ENCODE results near the gene APOLD1. TPM values are rescaled to one million over a fixed set of nuclear protein-coding genes. Genes with fewer than 3 reads are reported as not detected.
"Not testable (repeated sequence)": the region's sequence is repeated elsewhere in the genome, so short reads cannot be mapped to it uniquely, and the experiment has no call there.

APOLD1 gene
- total RNA-seq, 2 donors from 2014 or later, result 10.1 to 23.4 TPM

DNA sequence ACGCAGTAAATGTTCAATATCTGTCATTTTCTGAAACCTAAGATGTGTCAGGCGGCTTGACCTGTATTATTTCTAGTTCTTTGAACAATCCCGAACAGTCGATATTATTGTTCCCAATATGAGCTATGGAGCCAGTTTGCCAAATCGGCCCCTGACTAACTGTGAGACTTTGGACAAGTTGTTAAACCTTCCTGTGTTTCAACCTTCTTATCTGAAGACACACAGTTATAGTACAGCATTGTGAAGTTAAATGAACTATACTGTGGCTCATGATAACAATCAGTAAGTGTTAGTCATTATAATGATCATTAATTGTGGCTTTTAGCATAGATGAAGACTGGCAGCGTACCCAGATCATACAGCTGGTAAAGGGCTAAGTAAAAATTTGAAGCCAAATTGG lies 51.1 kb downstream of the APOLD1 start:
- no peak overlapping the region for H3K4me3 ChIP-seq
- no peak overlapping the region for H3K27ac ChIP-seq
- H3K27me3 ChIP-seq, result no peaks in the 10 kb centered on the region
- H3K9me3 ChIP-seq, result no peaks in the 10 kb centered on the region
- H3K4me1 ChIP-seq, result no peaks in the 10 kb centered on the region
- no peak for DNase-seq
- intact Hi-C loops (cut with DNase I), result no loop called here
- no peak for TF ChIP-seq POLR2A (IDR thresholded peaks at IDR 0.05)
- TF ChIP-seq CTCF (IDR thresholded peaks at IDR 0.05), result no peak
- peaks cover 0 to 3% of the 10 kb centered on the region in 2 donors for H3K36me3 ChIP-seq (replicated peaks in 1 of 2; ENCODE audit: insufficient read depth in 1 of 2, low read depth in 2 of 2)
- 70 to 75% methylated on average over 6 of the region's 6 CpGs for WGBS, 2 donors
- no peak for ATAC-seq

GRCh38 chr12:12837025-12837812 lies 51.8 kb downstream of the APOLD1 start:
- no peaks in the 10 kb centered on the region for H3K4me1 ChIP-seq
- no peak overlapping the region for H3K4me3 ChIP-seq
- TF ChIP-seq POLR2A (IDR thresholded peaks at IDR 0.05) (no peak), CTCF (IDR thresholded peaks at IDR 0.05) (peak; percentile 28 to 65 (median 56))
- H3K27me3 ChIP-seq, result no peaks in the 10 kb centered on the region
- peak; percentile 8 to 33 (median 23) for DNase-seq
- intact Hi-C loops (cut with DNase I), result no loop called here
- no peak overlapping the region for H3K27ac ChIP-seq
- ATAC-seq, result peak; percentile 74
- 53 to 57% methylated on average over 15 of the region's 15 CpGs for WGBS, 2 donors
- no peaks in the 10 kb centered on the region for H3K9me3 ChIP-seq
- peaks cover 0 to 3% of the 10 kb centered on the region in 2 donors for H3K36me3 ChIP-seq (replicated peaks in 1 of 2; ENCODE audit: insufficient read depth in 1 of 2, low read depth in 2 of 2)

- 83 to 91% methylated on average over 3 of the region's 3 CpGs for WGBS, 2 donors
- intact Hi-C loops (cut with DNase I), result no loop called here
- no peak for ATAC-seq
- Histone ChIP-seq H3K27ac (no peak overlapping the region), H3K36me3 (replicated peaks in 1 of 2; ENCODE audit: insufficient read depth in 1 of 2, low read depth in 2 of 2) (peaks cover 0 to under 1% of the 10 kb centered on the region in 2 donors), H3K4me1 (no peaks in the 10 kb centered on the region), H3K9me3 (no peaks in the 10 kb centered on the region), H3K27me3 (no peaks in the 10 kb centered on the region), H3K4me3 (no peak overlapping the region)
- no peak for DNase-seq
- no peak for TF ChIP-seq POLR2A (IDR thresholded peaks at IDR 0.05)
- no peak for TF ChIP-seq CTCF (IDR thresholded peaks at IDR 0.05)
These were observed 52.3 kb downstream of the APOLD1 start for GRCh38 chr12:12837813-12838153.

DNA sequence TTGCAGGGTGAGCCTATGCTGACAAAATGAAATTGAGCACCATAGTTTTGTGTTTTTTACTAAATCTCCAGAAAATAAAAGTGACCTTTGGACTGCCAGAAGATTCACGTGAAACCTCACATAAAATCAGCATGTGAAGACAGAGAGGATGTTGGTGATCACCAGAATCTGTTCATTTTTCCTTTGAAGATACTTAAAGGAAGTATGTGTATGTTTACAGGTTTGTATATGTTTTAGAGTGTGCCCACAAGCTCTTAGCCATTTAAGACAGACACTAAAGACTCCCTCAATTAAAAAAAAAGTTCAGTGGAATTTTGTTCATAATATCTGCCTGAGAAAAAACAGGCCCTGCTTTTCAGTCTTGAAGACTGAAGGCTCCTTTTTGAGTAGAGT lies 53.5 kb downstream of the APOLD1 start:
- DNase-seq (no peak), ATAC-seq (no peak)
- TF ChIP-seq POLR2A (IDR thresholded peaks at IDR 0.05) (no peak), CTCF (IDR thresholded peaks at IDR 0.05) (no peak)
- H3K27ac ChIP-seq, result no peak overlapping the region
- no peaks in the 10 kb centered on the region for H3K4me1 ChIP-seq
- intact Hi-C loops (cut with DNase I), result no loop called here
- no peak overlapping the region for H3K4me3 ChIP-seq
- no peaks in the 10 kb centered on the region for H3K27me3 ChIP-seq
- 78 to 90% methylated on average over 1 of the region's 1 CpG for WGBS, 2 donors
- no peaks in the 10 kb centered on the region for H3K9me3 ChIP-seq
- H3K36me3 ChIP-seq (replicated peaks in 1 of 2; ENCODE audit: insufficient read depth in 1 of 2, low read depth in 2 of 2), result no peaks in the 10 kb centered on the region

GRCh38 chr12:12839439-12839838 lies 54.0 kb downstream of the APOLD1 start:
- H3K27ac ChIP-seq; intact Hi-C loops (cut with DNase I): not testable (repeated sequence)
- 91 to 93% methylated on average over 10 of the region's 10 CpGs for WGBS, 2 donors

More at GRCh38 chr12:12839439-12839838, 54.0 kb downstream of the APOLD1 start:
- not testable (repeated sequence) for H3K4me1 ChIP-seq; H3K27me3 ChIP-seq; DNase-seq; H3K36me3 ChIP-seq (replicated peaks in 1 of 2; ENCODE audit: insufficient read depth in 1 of 2, low read depth in 2 of 2); ATAC-seq; H3K4me3 ChIP-seq; H3K9me3 ChIP-seq
